GM18868 (cell line): ENCODE data around the gene USP7.
A peak's percentile ranks its signal among the peaks of the same experiment; 100 is the strongest.
"Not testable (repeated sequence)": the region's sequence is repeated elsewhere in the genome, so short reads cannot be mapped to it uniquely, and the experiment has no call there.

Source experiments
- ATAC-seq: cut with Tn5 transposase; IDR thresholded peaks from one replicate; pipeline ENCODE4 v1.9.1; 2021; ENCODE audit warnings: mild to moderate bottlenecking, moderate library complexity; ENCODE audit not compliant: unreplicated experiment

The USP7 gene

GRCh38 chr16:8975039-8975438 is 11.3 kb upstream of the USP7 start:
- ATAC-seq, result no peak

- ATAC-seq, result no peak
These were observed 9.3 kb upstream of the USP7 start for GRCh38 chr16:8972843-8973586.

- ATAC-seq, result no peak
These were observed 7.7 kb upstream of the USP7 start for GRCh38 chr16:8971416-8971815.

GRCh38 chr16:8969202-8969897 is 5.6 kb upstream of the USP7 start:
- ATAC-seq, result not testable (repeated sequence)

GRCh38 chr16:8968054-8968453 is 4.3 kb upstream of the USP7 start:
- ATAC-seq, result not testable (repeated sequence)

GRCh38 chr16:8967132-8967821 is 3.6 kb upstream of the USP7 start:
- ATAC-seq, result no peak

GRCh38 chr16:8966817-8967131 is 3.1 kb upstream of the USP7 start:
- no peak for ATAC-seq

- no peak for ATAC-seq
These were observed 756 bp upstream of the USP7 start for GRCh38 chr16:8964462-8964861.

GRCh38 chr16:8963010-8963820 is 491 bp downstream of the USP7 start:
- ATAC-seq, result peak; percentile 2

- ATAC-seq, result no peak
These were observed 1.2 kb downstream of the USP7 start for GRCh38 chr16:8962393-8963009.

GRCh38 chr16:8961811-8962390 is 1.8 kb downstream of the USP7 start:
- ATAC-seq, result no peak

GRCh38 chr16:8960788-8961109 is 3.0 kb downstream of the USP7 start:
- ATAC-seq, result no peak

- ATAC-seq, result no peak
These were observed 3.6 kb downstream of the USP7 start for GRCh38 chr16:8959921-8960787.

GRCh38 chr16:8958344-8959167 is 5.2 kb downstream of the USP7 start:
- ATAC-seq, result no peak

GRCh38 chr16:8957509-8958157 is 6.1 kb downstream of the USP7 start:
- ATAC-seq, result no peak

GRCh38 chr16:8957063-8957397 is 6.7 kb downstream of the USP7 start:
- no peak for ATAC-seq

GRCh38 chr16:8956265-8957062 is 7.2 kb downstream of the USP7 start:
- no peak for ATAC-seq

GRCh38 chr16:8955828-8956227 is 7.9 kb downstream of the USP7 start:
- no peak for ATAC-seq
